Nephron (organoid): ENCODE measurements around the gene ZNF548.
"Not testable (repeated sequence)": the region's sequence is repeated elsewhere in the genome, so short reads cannot be mapped to it uniquely, and the experiment has no call there.

Experiments used
- H3K27ac Mint-ChIP-seq, 3 experiments: 2 replicates each; pipeline ENCODE4 v1.8.0; 2020; ENCODE audit warnings: mixed read lengths in 3 of 3, mild to moderate bottlenecking in 2 of 3, moderate library complexity in 1 of 3
- H3K27me3 Mint-ChIP-seq: 2 replicates; pipeline ENCODE4 v1.8.0; 2021; ENCODE audit warnings: low read depth, mild to moderate bottlenecking, moderate library complexity, mixed read lengths
- H3K36me3 Mint-ChIP-seq: 2 replicates; pipeline ENCODE4 v1.8.0; 2020; ENCODE audit warnings: low read depth, mixed read lengths
- H3K4me1 Mint-ChIP-seq: 2 replicates; pipeline ENCODE4 v1.8.0; 2020; ENCODE audit warnings: mixed read lengths
- H3K4me3 Mint-ChIP-seq, 3 experiments: 2 replicates each; pipeline ENCODE4 v1.8.0; 2020; ENCODE audit warnings: mild to moderate bottlenecking in 3 of 3, mixed read lengths in 3 of 3, moderate library complexity in 2 of 3
- H3K9me3 Mint-ChIP-seq: 2 replicates; pipeline ENCODE4 v1.8.0; 2020; ENCODE audit warnings: mixed read lengths
- TF ChIP-seq, protein P1 (sequence below), 3 experiments: fragments of 200-600 bp; sonication (generic); IDR thresholded peaks; one replicate each; pipeline ENCODE4 v1.5.0; 2021; ENCODE audit warnings: antibody characterized with exemption in 3 of 3; ENCODE audit not compliant: unreplicated experiment in 3 of 3

The ZNF548 gene

DNA sequence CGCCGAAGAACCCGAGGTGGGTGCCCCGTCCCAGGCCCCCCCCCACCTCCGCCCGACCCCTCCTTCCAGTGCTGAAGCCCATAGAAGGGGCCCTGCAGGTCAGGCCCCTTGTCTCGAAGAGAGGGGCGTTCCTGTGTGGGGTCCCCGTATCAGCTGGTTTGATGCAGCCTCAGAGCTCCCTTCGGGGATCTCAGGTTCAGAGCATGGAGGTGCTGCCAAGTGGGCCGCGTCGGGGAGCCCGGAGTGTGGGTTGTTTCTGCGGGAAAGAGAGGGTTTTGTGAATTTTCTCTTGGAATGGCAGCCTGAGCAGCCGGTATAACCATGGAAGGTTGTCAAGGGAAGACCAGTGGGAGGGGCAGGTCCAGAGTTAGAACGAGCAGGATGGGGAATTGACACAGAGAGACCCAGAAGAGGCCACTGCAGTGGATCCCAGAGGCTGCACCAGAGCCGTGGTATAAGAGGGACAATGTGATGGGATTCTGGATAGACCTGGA lies 25.9 kb upstream of the ZNF548 start:
- Mint-ChIP-seq H3K27ac (peak overlapping the region; percentile 92 to 98 (median 97)), H3K36me3 (peaks cover 55% of the 10 kb centered on the region), H3K9me3 (peaks cover 18% of the 10 kb centered on the region), H3K4me1 (peaks cover 19% of the 10 kb centered on the region), H3K4me3 (peak overlapping the region; percentile 95 to 98 (median 96)), H3K27me3 (no peaks in the 10 kb centered on the region)
- TF ChIP-seq, protein P1, sequence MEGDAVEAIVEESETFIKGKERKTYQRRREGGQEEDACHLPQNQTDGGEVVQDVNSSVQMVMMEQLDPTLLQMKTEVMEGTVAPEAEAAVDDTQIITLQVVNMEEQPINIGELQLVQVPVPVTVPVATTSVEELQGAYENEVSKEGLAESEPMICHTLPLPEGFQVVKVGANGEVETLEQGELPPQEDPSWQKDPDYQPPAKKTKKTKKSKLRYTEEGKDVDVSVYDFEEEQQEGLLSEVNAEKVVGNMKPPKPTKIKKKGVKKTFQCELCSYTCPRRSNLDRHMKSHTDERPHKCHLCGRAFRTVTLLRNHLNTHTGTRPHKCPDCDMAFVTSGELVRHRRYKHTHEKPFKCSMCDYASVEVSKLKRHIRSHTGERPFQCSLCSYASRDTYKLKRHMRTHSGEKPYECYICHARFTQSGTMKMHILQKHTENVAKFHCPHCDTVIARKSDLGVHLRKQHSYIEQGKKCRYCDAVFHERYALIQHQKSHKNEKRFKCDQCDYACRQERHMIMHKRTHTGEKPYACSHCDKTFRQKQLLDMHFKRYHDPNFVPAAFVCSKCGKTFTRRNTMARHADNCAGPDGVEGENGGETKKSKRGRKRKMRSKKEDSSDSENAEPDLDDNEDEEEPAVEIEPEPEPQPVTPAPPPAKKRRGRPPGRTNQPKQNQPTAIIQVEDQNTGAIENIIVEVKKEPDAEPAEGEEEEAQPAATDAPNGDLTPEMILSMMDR (IDR thresholded peaks at IDR 0.05; ENCODE audit: unreplicated experiment in 3 of 3) = no peak

DNA sequence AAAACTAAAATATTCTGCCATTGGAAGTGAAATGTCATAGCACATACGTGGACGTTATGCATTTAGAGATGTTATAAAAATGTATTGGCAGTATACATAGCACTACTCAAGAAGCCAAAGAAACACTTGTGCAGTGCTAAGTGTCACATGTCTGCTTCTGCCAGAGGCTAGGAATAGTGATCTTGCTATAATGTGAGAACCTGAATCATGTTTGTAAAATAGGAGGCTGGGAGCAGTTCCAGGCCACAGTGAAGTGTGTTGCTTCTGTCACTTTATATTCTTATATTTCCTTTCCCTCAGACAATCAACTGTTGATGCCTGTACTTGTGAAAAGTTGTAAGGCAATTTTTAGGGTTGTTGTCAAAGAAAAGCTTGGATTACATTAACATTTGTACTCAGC lies 22.9 kb upstream of the ZNF548 start:
- TF ChIP-seq, protein P1 (IDR thresholded peaks at IDR 0.05; ENCODE audit: unreplicated experiment in 3 of 3) = no peak
- H3K4me3 Mint-ChIP-seq = peak overlapping the region; percentile 61 to 72 (median 71)
- H3K36me3 Mint-ChIP-seq = peaks cover 65% of the 10 kb centered on the region
- peaks cover 13% of the 10 kb centered on the region for H3K9me3 Mint-ChIP-seq
- H3K27me3 Mint-ChIP-seq = no peaks in the 10 kb centered on the region
- peaks cover 19% of the 10 kb centered on the region for H3K4me1 Mint-ChIP-seq
- no peak overlapping the region for H3K27ac Mint-ChIP-seq

DNA sequence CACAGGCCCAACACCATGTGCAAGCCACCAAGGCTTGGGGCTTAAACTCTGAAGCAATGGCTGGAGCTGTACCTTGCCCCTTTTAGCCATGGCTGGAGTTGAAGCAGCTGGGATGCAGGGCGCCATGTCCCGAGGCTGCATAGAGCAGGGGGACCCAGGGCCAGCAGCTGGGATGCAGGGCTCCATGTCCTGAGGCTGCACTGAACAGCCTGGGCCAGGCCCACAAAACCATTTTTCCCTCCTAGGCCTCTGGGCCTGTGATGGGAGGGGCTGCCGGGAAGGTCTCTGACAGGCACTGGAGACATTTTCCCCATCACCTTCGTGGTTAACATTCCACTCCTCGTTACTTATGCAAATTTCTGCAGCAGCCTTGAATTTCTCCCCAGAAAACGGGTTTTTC lies 15.5 kb upstream of the ZNF548 start:
- TF ChIP-seq, protein P1 (IDR thresholded peaks at IDR 0.05; ENCODE audit: unreplicated experiment in 3 of 3) = no peak
- Mint-ChIP-seq H3K4me3 (no peak overlapping the region), H3K27ac (no peak overlapping the region), H3K36me3 (peaks cover 97% of the 10 kb centered on the region), H3K9me3 (peaks cover 41% of the 10 kb centered on the region), H3K4me1 (no peaks in the 10 kb centered on the region), H3K27me3 (no peaks in the 10 kb centered on the region)

DNA sequence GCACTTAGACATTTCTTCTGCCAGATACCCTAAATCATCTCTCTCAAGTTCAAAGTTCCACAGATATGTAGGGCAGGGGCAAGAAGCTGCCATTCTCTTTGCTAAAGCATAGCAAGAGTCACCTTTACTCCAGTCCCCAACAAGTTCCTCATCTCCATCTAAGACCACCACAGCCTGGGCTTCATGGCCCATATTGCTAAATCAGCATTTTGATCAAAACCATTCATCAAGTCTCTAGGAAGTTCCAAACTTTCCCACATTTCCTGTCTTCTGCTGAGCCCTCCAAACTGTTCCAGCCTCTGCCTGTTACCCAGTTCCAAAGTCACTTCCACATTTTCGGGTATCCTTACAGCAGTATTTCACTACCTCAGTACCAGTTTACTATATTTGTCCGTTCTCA lies 15.0 kb upstream of the ZNF548 start:
- H3K4me1 Mint-ChIP-seq, H3K27ac Mint-ChIP-seq, H3K27me3 Mint-ChIP-seq, H3K4me3 Mint-ChIP-seq: not testable (repeated sequence)
- Mint-ChIP-seq H3K9me3 (peaks cover 46% of the 10 kb centered on the region), H3K36me3 (peaks cover 98% of the 10 kb centered on the region)

DNA sequence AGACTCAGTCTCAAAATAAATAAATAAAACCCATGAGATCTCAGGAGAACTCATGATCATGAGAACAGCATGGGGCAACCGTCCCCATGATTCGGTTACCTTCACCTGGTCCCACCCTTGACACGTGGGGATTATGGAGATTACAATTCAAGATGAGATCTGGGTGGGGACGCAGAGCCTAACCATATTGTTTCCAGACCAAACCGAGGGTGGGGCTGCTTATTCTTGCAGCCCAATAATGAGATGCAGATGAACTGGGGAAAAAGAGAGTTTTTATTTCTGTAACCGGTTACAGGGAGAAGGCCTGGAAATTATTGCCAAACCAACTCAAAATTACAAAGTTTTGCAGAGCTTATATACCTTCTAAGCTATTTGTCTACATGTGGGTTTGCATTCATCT lies 13.5 kb upstream of the ZNF548 start:
- Mint-ChIP-seq H3K9me3 (peaks cover 55% of the 10 kb centered on the region), H3K27ac (no peak overlapping the region), H3K4me3 (no peak overlapping the region), H3K36me3 (peaks cover 94% of the 10 kb centered on the region), H3K4me1 (no peaks in the 10 kb centered on the region), H3K27me3 (no peaks in the 10 kb centered on the region)
- TF ChIP-seq, protein P1 (IDR thresholded peaks at IDR 0.05; ENCODE audit: unreplicated experiment in 3 of 3) = no peak

DNA sequence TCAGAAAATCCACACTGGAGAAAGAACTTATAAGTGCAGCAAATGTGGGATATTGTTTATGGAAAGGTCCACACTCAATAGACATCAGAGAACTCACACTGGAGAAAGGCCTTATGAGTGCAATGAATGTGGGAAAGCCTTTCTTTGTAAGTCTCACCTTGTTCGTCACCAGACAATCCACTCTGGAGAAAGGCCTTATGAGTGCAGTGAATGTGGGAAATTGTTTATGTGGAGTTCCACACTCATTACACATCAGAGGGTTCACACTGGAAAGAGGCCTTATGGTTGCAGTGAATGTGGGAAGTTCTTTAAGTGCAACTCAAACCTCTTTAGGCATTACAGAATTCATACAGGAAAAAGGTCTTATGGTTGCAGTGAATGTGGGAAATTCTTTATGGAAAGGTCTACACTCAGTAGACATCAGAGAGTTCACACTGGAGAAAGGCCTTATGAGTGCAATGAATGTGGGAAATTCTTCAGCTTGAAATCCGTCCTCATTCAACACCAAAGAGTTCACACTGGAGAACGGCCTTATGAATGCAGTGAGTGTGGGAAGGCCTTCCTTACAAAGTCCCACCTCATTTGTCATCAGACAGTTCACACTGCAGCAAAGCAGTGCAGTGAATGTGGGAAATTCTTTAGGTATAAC lies 12.0 kb upstream of the ZNF548 start:
- H3K4me3 Mint-ChIP-seq = no peak overlapping the region
- H3K9me3 Mint-ChIP-seq = peaks cover 55% of the 10 kb centered on the region
- H3K36me3 Mint-ChIP-seq = peaks cover 80% of the 10 kb centered on the region
- TF ChIP-seq, protein P1 (IDR thresholded peaks at IDR 0.05; ENCODE audit: unreplicated experiment in 3 of 3) = no peak
- H3K4me1 Mint-ChIP-seq = no peaks in the 10 kb centered on the region
- no peaks in the 10 kb centered on the region for H3K27me3 Mint-ChIP-seq
- no peak overlapping the region for H3K27ac Mint-ChIP-seq
